Posterior vena cava (tissue), 2 donors: ENCODE measurements around the gene ARHGEF17. TPM values are rescaled to one million over a fixed set of nuclear protein-coding genes. Genes with fewer than 3 reads are reported as not detected.

Experiments
- DNase-seq: peaks from one replicate; pipeline ENCODE4 v3.0.0-alpha.2; 2020; ENCODE audit warnings: low spot score
- intact Hi-C, 2 donors: fragments of 100-400 bp; cut with DNase I; formaldehyde crosslinking; loops; one replicate each; pipeline versions ENCODE4 v1.14.1 to v1.14.2; 2022 to 2023
- total RNA-seq, 2 donors: library from RNA; stranded (reverse); fragmentation: NEBNext Ultra II Directional; extraction: Animal tissue kit (Norgen Biotek cat#: 25700); gene quantifications; one replicate each; pipeline ENCODE4 v1.2.1, GENCODE V29; 2021
- donor health status: DM: yes; HTN: yes; CAD: no.
- donor health status: DM: yes; HTN: yes; CAD: no.

The ARHGEF17 gene
- total RNA-seq, 2 donors from 2014 or later, result 88.6 to 99.1 TPM

GRCh38 chr11:73323464-73323863 lies 15.4 kb downstream of the ARHGEF17 start:
- intact Hi-C loops, result no loop called here
- peak; percentile 95 for DNase-seq

- intact Hi-C loops, result no loop called here
- DNase-seq, result no peak
These were observed 16.0 kb downstream of the ARHGEF17 start for GRCh38 chr11:73324116-73324515.

GRCh38 chr11:73324665-73325035 lies 16.6 kb downstream of the ARHGEF17 start:
- DNase-seq, result no peak
- intact Hi-C loops, result no loop called here

- intact Hi-C loops, result no loop called here
- DNase-seq, result peak; percentile 90
These were observed 17.2 kb downstream of the ARHGEF17 start for GRCh38 chr11:73325036-73325981.

GRCh38 chr11:73326929-73327811 lies 19.1 kb downstream of the ARHGEF17 start:
- intact Hi-C loops, result no loop called here
- no peak for DNase-seq

- no peak for DNase-seq
- intact Hi-C loops, result no loop called here
These were observed 19.8 kb downstream of the ARHGEF17 start for GRCh38 chr11:73327812-73328364.

GRCh38 chr11:73330569-73331093 lies 22.6 kb downstream of the ARHGEF17 start:
- DNase-seq, result no peak
- intact Hi-C loops, result loop anchor here in 1 of 2 donors (1.0 kb wide), 1 partner anchor 67 kb away; no protein-coding TSS in a partner anchor

- intact Hi-C loops, result no loop called here
- DNase-seq, result no peak
These were observed 23.3 kb downstream of the ARHGEF17 start for GRCh38 chr11:73331138-73331916.

- intact Hi-C loops, result no loop called here
- DNase-seq, result no peak
These were observed 25.1 kb downstream of the ARHGEF17 start for GRCh38 chr11:73333173-73333572.

GRCh38 chr11:73333640-73334383 lies 25.7 kb downstream of the ARHGEF17 start:
- DNase-seq, result no peak
- intact Hi-C loops, result loop anchor here (2.0 kb wide), 1 partner anchor 25 kb away; the partner anchor contains the start of gene ARHGEF17 (in 2 of the 2)

- DNase-seq, result peak; percentile 95
- intact Hi-C loops, result loop anchor here (2.0 to 5.0 kb wide), 2 partner anchors 26 to 37 kb away; partner anchors contain the start of gene ARHGEF17 (in 2 of the 2)
These were observed 26.5 kb downstream of the ARHGEF17 start for GRCh38 chr11:73334384-73335203.

GRCh38 chr11:73335204-73335923 lies 27.3 kb downstream of the ARHGEF17 start:
- intact Hi-C loops, result loop anchor here (2.0 to 5.0 kb wide), 2 partner anchors 27 to 38 kb away; partner anchors contain the start of gene ARHGEF17 (in 2 of the 2)
- peak; percentile 94 for DNase-seq

- intact Hi-C loops, result loop anchor here in 1 of 2 donors (5.0 kb wide), 1 partner anchor 41 kb away; no protein-coding TSS in a partner anchor
- no peak for DNase-seq
These were observed 29.8 kb downstream of the ARHGEF17 start for GRCh38 chr11:73337846-73338245.

GRCh38 chr11:73338279-73338678 lies 30.2 kb downstream of the ARHGEF17 start:
- DNase-seq, result no peak
- intact Hi-C loops, result loop anchor here in 1 of 2 donors (5.0 kb wide), 1 partner anchor 41 kb away; no protein-coding TSS in a partner anchor

GRCh38 chr11:73340164-73340563 lies 32.1 kb downstream of the ARHGEF17 start:
- no peak for DNase-seq

GRCh38 chr11:73342633-73343032 lies 34.6 kb downstream of the ARHGEF17 start:
- intact Hi-C loops, result no loop called here
- no peak for DNase-seq

More at GRCh38 chr11:73340164-73340563, 32.1 kb downstream of the ARHGEF17 start:
- intact Hi-C loops, result no loop called here
